HEK293 (cell line): Measurements from ENCODE around the gene ZNF438.

ENCODE experiments used
- CTCF ChIA-PET: fragments of 350-600 bp; formaldehyde crosslinking; extraction: SDS; loops from one replicate; lab custom pipeline; 2021; ENCODE audit warnings: antibody characterized with exemption; lab: Yijun Ruan, JAX
- POLR2A ChIA-PET: fragments of 300-600 bp; formaldehyde crosslinking; extraction: SDS; loops from one replicate; lab custom pipeline; 2020; ENCODE audit warnings: antibody characterized with exemption, inconsistent platforms; lab: Yijun Ruan, JAX
- H3K27ac ChIP-seq: fragments of 200-500 bp; sonication (Bioruptor generic); 2 replicates; pipeline ENCODE4 v1.5.1; 2014; ENCODE audit warnings: low read depth, low read length, control low read depth, inconsistent platforms; ENCODE audit errors: extremely low read depth
- H3K36me3 ChIP-seq, 2 experiments: fragments of 200-500 bp in 1 of 2; sonication (Bioruptor generic) in 1 of 2; 1 replicate in 1 of 2; 2 replicates in 1 of 2; pipeline ENCODE4 v1.5.1; 2014 to 2017; ENCODE audit warnings: inconsistent platforms in 2 of 2, low read length in 2 of 2; ENCODE audit not compliant: control insufficient read depth in 2 of 2, insufficient read depth in 1 of 2
- H3K4me1 ChIP-seq: fragments of 200-500 bp; sonication (Bioruptor generic); 2 replicates; pipeline ENCODE4 v1.5.1; 2014; ENCODE audit warnings: mild to moderate bottlenecking, low read length, inconsistent platforms; ENCODE audit not compliant: control insufficient read depth, insufficient read depth
- H3K4me3 ChIP-seq: 2 replicates; pipeline ENCODE4 v1.5.1; 2011; ENCODE audit warnings: low read depth, mild to moderate bottlenecking, control low read depth, low read length, moderate library complexity
- H3K9me3 ChIP-seq: fragments of 200-500 bp; sonication (Bioruptor generic); 2 replicates; pipeline ENCODE4 v1.5.1; 2014; ENCODE audit warnings: low read depth, low read length, inconsistent platforms; ENCODE audit not compliant: control insufficient read depth, insufficient read depth
- ATF2 ChIP-seq: fragments of 450-650 bp; formaldehyde crosslinking; IDR thresholded peaks from 2 replicates; pipeline ENCODE4 v1.5.1; 2016; ENCODE audit warnings: missing biosample characterization, missing genetic modification characterization, low read depth
- BCL6B ChIP-seq: fragments of 450-650 bp; formaldehyde crosslinking; IDR thresholded peaks from 2 replicates; pipeline ENCODE4 v1.5.1; 2017; ENCODE audit warnings: missing biosample characterization, missing genetic modification characterization
- GFI1B ChIP-seq: fragments of 450-650 bp; formaldehyde crosslinking; IDR thresholded peaks from 2 replicates; pipeline ENCODE4 v1.5.1; 2016; ENCODE audit warnings: missing biosample characterization, missing genetic modification characterization
- KLF1 ChIP-seq: fragments of 450-650 bp; formaldehyde crosslinking; IDR thresholded peaks from 2 replicates; pipeline ENCODE4 v1.5.1; 2016; ENCODE audit warnings: missing biosample characterization, missing genetic modification characterization
- KLF9 ChIP-seq: fragments of 450-650 bp; formaldehyde crosslinking; IDR thresholded peaks from 2 replicates; pipeline ENCODE4 v1.5.1; 2016; ENCODE audit warnings: missing biosample characterization, missing genetic modification characterization, low read depth
- ZBTB11 ChIP-seq: fragments of 450-650 bp; formaldehyde crosslinking; conservative IDR thresholded peaks from 2 replicates; pipeline ENCODE4 v1.5.1; 2016; ENCODE audit warnings: low read depth, missing biosample characterization, missing genetic modification characterization
- ZBTB26 ChIP-seq: fragments of 450-650 bp; formaldehyde crosslinking; optimal IDR thresholded peaks from 2 replicates; pipeline ENCODE3; 2016; ENCODE audit warnings: missing biosample characterization, mild to moderate bottlenecking, missing genetic modification characterization
- ZBTB8A ChIP-seq: fragments of 450-650 bp; formaldehyde crosslinking; IDR thresholded peaks from 2 replicates; pipeline ENCODE4 v1.5.1; 2016; ENCODE audit warnings: missing biosample characterization, missing genetic modification characterization
- ZNF146 ChIP-seq: fragments of 450-650 bp; formaldehyde crosslinking; IDR thresholded peaks from 2 replicates; pipeline ENCODE4 v1.5.1; 2016; ENCODE audit warnings: missing biosample characterization, missing genetic modification characterization
- ZNF18 ChIP-seq: fragments of 450-650 bp; formaldehyde crosslinking; IDR thresholded peaks from 2 replicates; pipeline ENCODE4 v1.5.1; 2016; ENCODE audit warnings: missing biosample characterization, missing genetic modification characterization
- ZNF266 ChIP-seq: fragments of 450-650 bp; formaldehyde crosslinking; IDR thresholded peaks from 2 replicates; pipeline ENCODE4 v1.5.1; 2016; ENCODE audit warnings: missing biosample characterization, missing genetic modification characterization, low read depth
- ZNF280D ChIP-seq: fragments of 450-650 bp; formaldehyde crosslinking; IDR thresholded peaks from 2 replicates; pipeline ENCODE4 v1.5.1; 2016; ENCODE audit warnings: missing biosample characterization, missing genetic modification characterization
- ZNF341 ChIP-seq: fragments of 450-650 bp; formaldehyde crosslinking; IDR thresholded peaks from 2 replicates; pipeline ENCODE4; 2016; ENCODE audit warnings: low read depth, missing biosample characterization, missing genetic modification characterization
- ZNF521 ChIP-seq: fragments of 450-650 bp; formaldehyde crosslinking; IDR thresholded peaks from 2 replicates; pipeline ENCODE4 v1.5.1; 2017; ENCODE audit warnings: missing biosample characterization, mild to moderate bottlenecking, missing genetic modification characterization
- ZNF530 ChIP-seq: fragments of 450-650 bp; formaldehyde crosslinking; IDR thresholded peaks from 2 replicates; pipeline ENCODE4 v1.5.1; 2016; ENCODE audit warnings: low read depth, missing biosample characterization, missing genetic modification characterization
- ZNF544 ChIP-seq: fragments of 450-650 bp; formaldehyde crosslinking; IDR thresholded peaks from 2 replicates; pipeline ENCODE4 v1.5.0; 2017; ENCODE audit warnings: missing biosample characterization, missing genetic modification characterization
- ZNF580 ChIP-seq: fragments of 450-650 bp; formaldehyde crosslinking; IDR thresholded peaks from 2 replicates; pipeline ENCODE4 v1.5.1; 2016; ENCODE audit warnings: missing biosample characterization, missing genetic modification characterization
- ZNF704 ChIP-seq: fragments of 450-650 bp; formaldehyde crosslinking; IDR thresholded peaks from 2 replicates; pipeline ENCODE4 v1.5.1; 2016; ENCODE audit warnings: missing biosample characterization, missing genetic modification characterization

ZNF438 gene

GRCh38 chr10:30828680-30829079 lies 203.0 kb downstream of the ZNF438 start:
- no peaks in the 10 kb centered on the region for H3K4me1 ChIP-seq
- CTCF ChIA-PET, result interaction anchor here (0.6 to 1.5 kb wide), 3 partner anchors 159 to 215 kb away, joined by 3 to 4 read pairs (median 3); no protein-coding TSS in a partner anchor
- no peaks in the 10 kb centered on the region for H3K36me3 ChIP-seq
- H3K4me3 ChIP-seq, result no peak overlapping the region
- no peaks in the 10 kb centered on the region for H3K9me3 ChIP-seq
- H3K27ac ChIP-seq, result no peak overlapping the region
- POLR2A ChIA-PET, result no interaction called here
- TF ChIP-seq ZNF146 (no peak), ZNF341 (tag by site-specific recombination) (peak; percentile 48), ZNF704 (tag by site-specific recombination) (no peak), ZNF544 (no peak), GFI1B (tag by site-specific recombination) (no peak), ZNF280D (no peak)

GRCh38 chr10:30828164-30828563 lies 203.5 kb downstream of the ZNF438 start:
- Histone ChIP-seq H3K27ac (no peak overlapping the region), H3K4me1 (no peaks in the 10 kb centered on the region), H3K36me3 (no peaks in the 10 kb centered on the region), H3K9me3 (no peaks in the 10 kb centered on the region), H3K4me3 (no peak overlapping the region)
- POLR2A ChIA-PET, result no interaction called here
- CTCF ChIA-PET, result interaction anchor here (0.6 to 1.5 kb wide), 3 partner anchors 159 to 214 kb away, joined by 3 to 4 read pairs (median 3); no protein-coding TSS in a partner anchor
- TF ChIP-seq ATF2 (no peak), ZNF266 (tag by site-specific recombination) (no peak), KLF1 (tag by site-specific recombination) (no peak), ZNF18 (tag by site-specific recombination) (no peak), BCL6B (tag by site-specific recombination) (no peak), ZBTB26 (tag by site-specific recombination) (no peak), ZNF580 (no peak), ZNF521 (tag by site-specific recombination) (no peak), ZBTB11 (tag by site-specific recombination) (no peak), GFI1B (tag by site-specific recombination) (no peak), ZBTB8A (no peak), ZNF530 (no peak), KLF9 (tag by site-specific recombination) (no peak)
